G401 (cell line): ENCODE results near the gene ENGASE. TPM values are rescaled to one million over a fixed set of nuclear protein-coding genes. Genes with fewer than 3 reads are reported as not detected.
A peak's percentile ranks its signal among the peaks of the same experiment; 100 is the strongest.

Experiments used
- DNase-seq: peaks from one replicate; pipeline ENCODE4 v3.0.0-alpha.2; 2015; ENCODE audit warnings: low spot score
- in situ Hi-C: cut with HindIII; loops from 2 replicates; pipeline ENCODE4 v1.10.0; 2016; ENCODE audit warnings: low sequenced_read_pairs, mixed read lengths
- total RNA-seq: library from RNA; depleted of rRNA; stranded (reverse); fragments of >200 nt; shearing (Covaris generic); gene quantifications from 2 replicates; pipeline ENCODE4 v1.2.3, GENCODE V29; 2014

The ENGASE gene
- total RNA-seq, 1 experiment from 2014 or later = 17.1 TPM

GRCh38 chr17:79105937-79106336 lies 31.3 kb downstream of the ENGASE start:
- in situ Hi-C loops = no loop called here

GRCh38 chr17:79106958-79107357 lies 32.3 kb downstream of the ENGASE start:
- DNase-seq = no peak
- in situ Hi-C loops = no loop called here

More at GRCh38 chr17:79105937-79106336, 31.3 kb downstream of the ENGASE start:
- no peak for DNase-seq

- no peak for DNase-seq
- in situ Hi-C loops = no loop called here
These were observed 33.0 kb downstream of the ENGASE start for GRCh38 chr17:79107499-79108231.

GRCh38 chr17:79108232-79108850 lies 33.7 kb downstream of the ENGASE start:
- in situ Hi-C loops = no loop called here
- DNase-seq = peak; percentile 81

GRCh38 chr17:79108870-79109269 lies 34.2 kb downstream of the ENGASE start:
- in situ Hi-C loops = no loop called here
- peak; percentile 62 for DNase-seq

GRCh38 chr17:79109584-79109983 lies 35.0 kb downstream of the ENGASE start:
- in situ Hi-C loops = no loop called here
- no peak for DNase-seq

- in situ Hi-C loops = no loop called here
- no peak for DNase-seq
These were observed 36.5 kb downstream of the ENGASE start for GRCh38 chr17:79111097-79111496.

- in situ Hi-C loops = no loop called here
- no peak for DNase-seq
These were observed 37.8 kb downstream of the ENGASE start for GRCh38 chr17:79112471-79112870.

GRCh38 chr17:79113699-79114457 lies 39.3 kb downstream of the ENGASE start:
- in situ Hi-C loops = no loop called here

GRCh38 chr17:79114458-79115301 lies 40.1 kb downstream of the ENGASE start:
- no peak for DNase-seq
- in situ Hi-C loops = no loop called here

More at GRCh38 chr17:79113699-79114457, 39.3 kb downstream of the ENGASE start:
- peak; percentile 64 for DNase-seq

GRCh38 chr17:79115487-79115886 lies 40.9 kb downstream of the ENGASE start:
- DNase-seq = no peak
- in situ Hi-C loops = no loop called here

GRCh38 chr17:79116575-79117368 lies 42.1 kb downstream of the ENGASE start:
- DNase-seq = no peak
- in situ Hi-C loops = no loop called here

- DNase-seq = peak; percentile 61
- in situ Hi-C loops = no loop called here
These were observed 43.4 kb downstream of the ENGASE start for GRCh38 chr17:79117905-79118487.

- in situ Hi-C loops = no loop called here
- DNase-seq = no peak
These were observed 44.3 kb downstream of the ENGASE start for GRCh38 chr17:79118924-79119323.

- no peak for DNase-seq
- in situ Hi-C loops = no loop called here
These were observed 45.6 kb downstream of the ENGASE start for GRCh38 chr17:79120259-79120658.

GRCh38 chr17:79123988-79124387 lies 49.4 kb downstream of the ENGASE start:
- in situ Hi-C loops = no loop called here
- no peak for DNase-seq

- in situ Hi-C loops = no loop called here
- no peak for DNase-seq
These were observed 50.0 kb downstream of the ENGASE start for GRCh38 chr17:79124513-79125209.

- in situ Hi-C loops = no loop called here
- peak; percentile 82 for DNase-seq
These were observed 50.9 kb downstream of the ENGASE start for GRCh38 chr17:79125503-79125902.
